Right forelimb (tissue), 1 donor: ENCODE data around the gene HEBP2.
"Not testable (repeated sequence)": the region's sequence is repeated elsewhere in the genome, so short reads cannot be mapped to it uniquely, and the experiment has no call there.

ENCODE experiments used
- DNase-seq: peaks from one replicate; pipeline ENCODE4 v3.0.0-alpha.2; 2018

The HEBP2 gene

GRCh38 chr6:138424004-138424904 lies 20.2 kb downstream of the HEBP2 start:
- DNase-seq: no peak

- DNase-seq: not testable (repeated sequence)
These were observed 21.2 kb downstream of the HEBP2 start for GRCh38 chr6:138425256-138425655.

GRCh38 chr6:138426500-138427123 lies 22.6 kb downstream of the HEBP2 start:
- no peak for DNase-seq

- no peak for DNase-seq
These were observed 23.7 kb downstream of the HEBP2 start for GRCh38 chr6:138427701-138428100.

GRCh38 chr6:138428944-138429598 lies 25.0 kb downstream of the HEBP2 start:
- DNase-seq: no peak

GRCh38 chr6:138429761-138430160 lies 25.7 kb downstream of the HEBP2 start:
- no peak for DNase-seq

- DNase-seq: no peak
These were observed 26.5 kb downstream of the HEBP2 start for GRCh38 chr6:138430361-138431145.

GRCh38 chr6:138431256-138432062 lies 27.4 kb downstream of the HEBP2 start:
- no peak for DNase-seq

- DNase-seq: no peak
These were observed 28.0 kb downstream of the HEBP2 start for GRCh38 chr6:138432063-138432356.

- no peak for DNase-seq
These were observed 30.1 kb downstream of the HEBP2 start for GRCh38 chr6:138434096-138434495.

GRCh38 chr6:138434925-138435324 lies 30.9 kb downstream of the HEBP2 start:
- no peak for DNase-seq

GRCh38 chr6:138439546-138439945 lies 35.5 kb downstream of the HEBP2 start:
- no peak for DNase-seq

GRCh38 chr6:138440296-138440695 lies 36.3 kb downstream of the HEBP2 start:
- no peak for DNase-seq

- DNase-seq: no peak
These were observed 36.8 kb downstream of the HEBP2 start for GRCh38 chr6:138440758-138441357.

- DNase-seq: no peak
These were observed 37.9 kb downstream of the HEBP2 start for GRCh38 chr6:138441965-138442364.

- no peak for DNase-seq
These were observed 38.6 kb downstream of the HEBP2 start for GRCh38 chr6:138442663-138443062.

- no peak for DNase-seq
These were observed 40.0 kb downstream of the HEBP2 start for GRCh38 chr6:138443979-138444378.

GRCh38 chr6:138446821-138447220 lies 42.8 kb downstream of the HEBP2 start:
- DNase-seq: no peak

- DNase-seq: no peak
These were observed 46.4 kb downstream of the HEBP2 start for GRCh38 chr6:138450445-138450844.

- DNase-seq: no peak
These were observed 47.0 kb downstream of the HEBP2 start for GRCh38 chr6:138451043-138451442.

GRCh38 chr6:138454981-138455706 lies 51.1 kb downstream of the HEBP2 start:
- no peak for DNase-seq
